Daoy (cell line): ENCODE data around the gene SLC46A2. TPM values are rescaled to one million over a fixed set of nuclear protein-coding genes. Genes with fewer than 3 reads are reported as not detected.

Experiments
- DNase-seq: peaks from one replicate; pipeline ENCODE4 v3.0.0-alpha.2; 2015; ENCODE audit warnings: low read depth
- total RNA-seq: library from RNA; depleted of rRNA; stranded (reverse); fragments of >200 nt; shearing (Covaris generic); gene quantifications from 2 replicates; pipeline ENCODE4 v1.2.3, GENCODE V29; 2014; rRNA removed

SLC46A2 gene, protein sequence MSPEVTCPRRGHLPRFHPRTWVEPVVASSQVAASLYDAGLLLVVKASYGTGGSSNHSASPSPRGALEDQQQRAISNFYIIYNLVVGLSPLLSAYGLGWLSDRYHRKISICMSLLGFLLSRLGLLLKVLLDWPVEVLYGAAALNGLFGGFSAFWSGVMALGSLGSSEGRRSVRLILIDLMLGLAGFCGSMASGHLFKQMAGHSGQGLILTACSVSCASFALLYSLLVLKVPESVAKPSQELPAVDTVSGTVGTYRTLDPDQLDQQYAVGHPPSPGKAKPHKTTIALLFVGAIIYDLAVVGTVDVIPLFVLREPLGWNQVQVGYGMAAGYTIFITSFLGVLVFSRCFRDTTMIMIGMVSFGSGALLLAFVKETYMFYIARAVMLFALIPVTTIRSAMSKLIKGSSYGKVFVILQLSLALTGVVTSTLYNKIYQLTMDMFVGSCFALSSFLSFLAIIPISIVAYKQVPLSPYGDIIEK
- not detected in 2 replicates for total RNA-seq

DNA sequence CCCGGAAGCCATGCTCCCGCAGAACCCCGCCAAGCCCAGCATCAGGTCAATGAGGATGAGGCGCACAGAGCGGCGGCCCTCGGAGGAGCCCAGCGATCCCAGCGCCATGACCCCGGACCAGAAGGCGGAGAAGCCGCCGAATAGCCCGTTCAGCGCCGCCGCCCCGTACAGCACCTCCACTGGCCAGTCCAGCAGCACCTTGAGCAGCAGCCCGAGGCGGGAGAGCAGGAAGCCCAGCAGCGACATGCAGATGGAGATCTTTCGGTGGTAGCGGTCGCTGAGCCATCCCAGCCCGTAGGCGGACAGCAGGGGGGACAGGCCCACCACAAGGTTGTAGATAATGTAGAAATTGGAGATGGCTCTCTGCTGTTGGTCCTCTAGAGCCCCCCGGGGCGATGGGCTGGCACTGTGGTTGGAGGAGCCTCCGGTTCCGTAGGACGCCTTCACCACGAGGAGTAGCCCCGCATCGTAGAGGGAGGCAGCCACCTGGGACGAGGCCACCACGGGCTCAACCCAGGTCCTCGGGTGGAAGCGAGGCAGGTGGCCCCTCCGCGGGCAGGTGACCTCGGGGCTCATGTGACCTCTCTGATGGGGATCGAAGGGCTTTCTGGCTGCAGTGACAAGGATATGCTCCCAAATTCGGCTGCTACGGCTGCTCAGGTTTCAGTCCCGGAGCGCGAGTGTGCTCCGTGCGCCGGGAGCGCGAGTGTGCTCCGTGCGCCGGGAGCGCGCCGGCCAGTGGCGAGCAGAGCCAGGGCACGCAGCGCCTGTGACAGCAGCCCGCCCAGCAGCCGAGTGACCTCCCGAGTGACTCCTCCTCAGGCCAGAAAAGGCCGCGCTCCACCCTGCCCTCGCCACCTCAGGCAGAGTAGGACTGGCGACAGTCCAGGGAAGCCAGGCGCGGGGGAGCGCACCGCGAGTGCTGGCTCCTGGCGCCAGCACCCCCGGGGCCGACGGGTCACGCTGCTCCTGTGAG lies at the start of gene SLC46A2:
Gene SLC46A2, minus strand, starts transcription at position 771 of the 976 bp plus-strand sequence. Its CDS starts 195 bp downstream, at position 576.
- no peak for DNase-seq

DNA sequence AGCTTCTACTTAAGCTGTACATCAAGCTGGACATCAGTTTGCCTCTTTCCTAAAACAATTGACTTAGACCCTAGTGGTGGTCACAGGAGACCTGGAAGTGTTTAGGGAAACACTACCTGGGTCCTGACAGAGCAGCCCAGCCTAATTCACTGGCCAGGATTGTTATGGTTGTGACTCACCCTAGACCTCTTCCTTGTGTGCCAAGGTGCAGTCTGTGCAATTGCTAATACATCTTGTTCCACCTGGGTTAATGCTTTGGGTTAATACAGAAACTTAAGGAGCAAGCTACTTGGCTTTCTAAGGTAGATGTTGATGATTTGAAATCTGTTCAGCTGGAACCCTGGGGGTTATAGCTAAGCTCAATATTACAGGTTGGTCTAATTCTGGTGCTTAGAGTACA lies 48.7 kb upstream of the SLC46A2 start:
- DNase-seq, result no peak

DNA sequence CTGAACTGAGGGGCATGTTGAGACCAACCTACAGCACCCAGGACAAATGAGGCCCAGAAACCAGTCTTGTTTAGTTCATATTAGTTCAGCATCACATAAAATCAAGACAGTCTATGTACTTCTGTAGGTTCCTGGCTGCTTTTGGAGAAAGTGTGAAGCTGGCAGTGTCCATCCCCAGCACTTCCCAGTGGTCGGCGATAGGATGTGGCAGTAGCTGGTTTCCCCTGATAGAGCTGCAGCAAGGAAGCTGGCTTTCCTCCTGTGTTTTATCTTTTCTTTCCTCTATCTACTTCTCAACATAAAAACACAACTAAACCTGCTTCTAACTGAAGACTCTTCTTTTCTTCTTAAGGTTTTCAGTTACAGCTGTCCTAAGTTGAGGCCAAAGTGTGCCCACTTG lies 43.0 kb upstream of the SLC46A2 start:
- no peak for DNase-seq

DNA sequence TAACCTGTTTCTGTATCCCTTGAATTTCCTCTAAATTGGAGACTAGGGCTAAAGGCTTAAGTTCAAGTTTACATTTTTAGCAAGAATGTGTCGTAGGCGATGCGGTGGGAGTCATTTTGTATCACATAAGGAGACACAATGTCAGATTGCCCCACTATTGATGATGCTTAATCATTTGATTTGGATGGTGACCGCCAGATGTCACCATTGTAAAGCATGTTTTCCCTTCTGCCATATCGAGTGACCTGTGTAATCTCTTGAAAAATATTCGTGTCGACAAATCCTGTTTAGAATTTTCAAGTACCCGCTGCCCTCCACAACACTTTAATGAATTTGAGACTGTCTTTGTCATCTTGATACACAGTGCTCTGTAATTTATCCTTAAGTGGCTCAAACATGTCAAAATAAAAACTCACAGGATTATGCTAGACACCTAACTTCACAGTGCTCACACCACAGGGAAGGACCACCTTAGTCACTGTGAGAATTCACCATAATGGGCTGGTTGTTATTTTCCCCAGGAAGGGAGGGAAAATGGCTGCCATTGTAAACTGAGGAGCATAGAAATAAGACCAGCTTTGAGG lies 34.5 kb upstream of the SLC46A2 start:
- DNase-seq, result peak; percentile 49

DNA sequence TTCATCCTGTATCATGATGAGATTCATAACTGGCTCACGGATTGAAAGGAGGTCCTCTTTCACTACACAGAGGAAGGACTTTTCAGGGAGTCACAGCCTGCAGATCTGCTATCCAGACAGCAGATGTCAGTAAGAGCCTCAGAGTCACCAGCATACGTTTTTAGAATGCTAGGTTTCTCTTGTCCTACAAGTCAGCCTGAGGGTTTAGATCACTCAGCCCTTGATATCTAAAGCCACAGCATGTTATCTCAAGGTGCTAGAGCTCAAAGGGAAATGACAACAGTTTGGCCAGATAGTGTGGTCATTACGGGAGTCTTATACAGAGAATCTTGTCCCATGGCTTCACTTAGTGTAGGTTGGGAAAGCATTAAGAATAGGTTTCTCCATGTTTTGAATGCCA lies 30.9 kb upstream of the SLC46A2 start:
- peak; percentile 13 for DNase-seq

DNA sequence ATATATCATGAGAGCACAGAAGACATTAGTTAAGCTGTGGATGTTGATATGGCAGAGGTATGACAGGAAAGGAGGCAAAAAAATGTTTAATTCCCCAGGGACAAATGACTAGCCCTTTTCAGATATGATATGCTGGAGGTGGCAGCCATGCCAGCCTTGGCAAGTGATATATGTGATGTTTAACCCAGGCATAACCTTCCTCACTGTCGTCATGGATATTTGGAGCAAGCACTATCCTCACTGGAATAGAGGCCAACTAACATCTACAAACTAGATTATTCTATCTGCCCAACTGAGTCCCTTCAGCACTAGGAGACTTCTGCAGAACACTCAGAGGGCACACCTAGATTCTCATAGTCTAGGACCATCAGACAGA lies 27.3 kb upstream of the SLC46A2 start:
- DNase-seq, result no peak

DNA sequence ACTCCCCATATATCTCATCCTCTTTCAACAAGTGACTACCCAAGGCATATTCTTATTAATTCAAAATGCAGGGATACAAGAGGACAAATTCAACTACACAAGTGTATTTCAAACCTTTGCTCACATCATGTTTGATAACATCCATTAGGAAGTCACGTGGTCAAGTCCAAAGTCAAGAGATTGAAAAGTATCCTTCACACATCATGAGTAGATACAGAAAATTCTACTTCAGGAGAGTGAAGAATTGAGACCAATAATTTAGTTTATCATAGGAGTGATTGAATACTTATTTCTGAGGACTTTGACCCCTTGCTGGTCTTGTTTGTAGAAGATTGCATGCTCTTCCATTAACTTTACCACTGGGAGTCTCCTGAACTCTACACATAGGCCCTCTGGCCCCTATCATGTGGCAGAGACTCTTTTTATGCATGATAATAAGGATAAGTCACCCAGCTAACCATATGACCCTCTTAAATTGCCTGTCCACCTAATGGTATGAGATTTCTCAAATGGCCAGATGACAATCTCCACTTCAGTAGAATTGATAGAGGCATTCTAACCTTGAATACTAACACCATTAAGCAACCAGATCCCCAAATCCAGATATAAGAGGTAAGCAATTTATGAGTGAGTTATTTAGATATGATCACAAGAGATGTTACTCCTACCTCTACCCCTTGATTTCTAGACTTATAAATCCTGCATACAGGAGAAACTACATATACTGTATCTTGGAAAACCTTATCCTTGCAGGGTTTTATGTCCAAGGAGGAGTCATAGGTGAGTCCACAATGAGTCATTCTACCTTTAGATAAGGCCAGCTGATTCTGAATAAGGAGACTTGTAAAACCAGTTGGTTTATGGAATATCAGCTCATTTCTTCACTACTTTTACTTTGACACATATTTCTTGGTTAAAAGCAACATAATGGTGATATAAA lies 26.6 kb upstream of the SLC46A2 start:
- DNase-seq, result no peak

DNA sequence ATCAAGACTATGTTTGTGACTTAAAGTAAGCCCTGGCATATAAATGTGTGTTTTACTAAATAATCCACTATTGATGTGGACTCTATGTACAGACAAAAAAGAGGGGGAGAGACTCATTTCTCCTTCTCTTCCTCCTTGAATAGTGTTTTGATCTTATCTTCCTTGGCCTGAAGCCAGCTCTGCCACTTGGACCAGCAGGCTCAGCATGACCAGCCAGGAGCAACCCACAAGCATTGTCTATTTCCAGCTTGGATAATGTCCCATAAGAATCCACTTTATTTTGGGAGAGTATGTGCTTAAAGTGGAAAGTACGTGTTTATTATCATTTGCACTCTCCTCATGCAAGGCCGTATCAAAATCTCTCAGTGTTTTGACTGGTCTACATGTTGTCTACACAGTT lies 23.8 kb upstream of the SLC46A2 start:
- no peak for DNase-seq

DNA sequence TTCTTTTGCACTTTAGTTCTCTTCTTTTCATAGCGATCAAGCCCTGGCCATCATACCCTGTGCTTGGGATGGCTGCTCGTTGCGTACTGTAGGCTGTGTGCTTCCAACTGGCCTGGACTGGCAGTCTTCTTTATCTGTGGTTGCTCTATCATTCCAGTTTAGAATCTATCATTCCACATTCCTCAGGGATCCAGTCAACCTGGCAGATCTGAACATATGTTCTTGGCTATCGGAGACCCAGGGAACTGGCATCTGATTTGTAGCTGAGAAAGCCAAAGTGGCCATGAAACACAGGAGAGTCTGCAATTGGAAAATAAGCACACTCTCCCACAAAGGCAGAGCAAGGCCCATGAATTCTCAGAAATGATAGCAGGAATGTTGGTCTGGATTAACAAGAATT lies 22.6 kb upstream of the SLC46A2 start:
- DNase-seq, result no peak

DNA sequence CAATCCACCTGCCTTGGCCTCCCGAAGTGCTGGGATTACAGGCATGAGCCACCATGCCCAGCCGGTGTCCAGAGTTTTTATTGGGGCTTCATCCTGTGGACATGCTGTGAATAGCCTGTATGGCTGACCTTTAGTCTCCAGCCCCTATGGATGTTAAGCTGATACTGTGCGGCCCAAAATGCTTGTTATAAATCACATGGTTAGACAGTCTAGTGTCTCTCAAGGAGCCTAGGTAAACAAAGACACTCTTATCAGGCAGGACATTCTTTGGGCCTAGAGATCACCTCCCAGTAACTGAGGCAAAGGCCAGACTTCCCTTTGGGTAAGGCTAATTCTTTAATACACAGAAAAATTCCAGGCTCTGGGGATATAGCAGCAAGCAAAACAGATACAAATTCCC lies 22.0 kb upstream of the SLC46A2 start:
- no peak for DNase-seq

DNA sequence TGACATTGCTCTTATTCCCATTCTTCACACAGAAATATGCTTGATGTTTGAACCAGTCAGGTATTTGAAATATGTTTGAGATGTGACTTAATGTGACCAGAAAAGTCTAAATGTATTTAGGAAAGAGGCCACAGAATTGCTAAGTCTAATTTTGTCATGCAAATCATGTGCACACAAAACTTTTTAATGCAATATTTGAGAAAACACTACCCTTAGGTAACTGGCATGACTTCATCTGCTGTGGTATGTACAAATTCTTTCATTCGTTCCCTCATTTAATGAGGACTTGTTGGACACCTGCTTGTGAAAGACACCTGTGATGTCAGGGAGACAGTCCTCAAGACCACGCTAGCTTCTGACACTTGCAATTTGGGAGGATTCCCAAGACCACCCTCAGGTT lies 21.1 kb upstream of the SLC46A2 start:
- DNase-seq, result no peak

DNA sequence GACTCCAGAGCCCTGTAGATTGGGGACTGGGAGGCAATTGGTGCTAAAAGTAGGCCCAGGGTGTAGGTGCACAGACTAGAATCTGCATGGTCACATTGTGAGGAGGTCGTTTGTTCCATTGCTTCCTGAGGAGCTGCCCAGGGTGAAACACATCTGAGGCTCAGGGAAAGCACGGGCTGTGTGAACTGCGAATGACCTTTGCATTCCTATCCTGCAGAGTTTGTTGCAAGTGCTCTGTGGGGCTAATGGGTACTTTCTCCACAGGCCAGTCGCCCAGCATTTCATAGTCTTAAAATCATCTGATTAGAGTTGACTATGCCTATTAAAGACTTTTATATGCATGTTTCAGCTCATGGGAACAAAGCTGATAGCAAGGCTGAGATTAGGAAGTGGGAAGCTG lies 14.4 kb upstream of the SLC46A2 start:
- no peak for DNase-seq

DNA sequence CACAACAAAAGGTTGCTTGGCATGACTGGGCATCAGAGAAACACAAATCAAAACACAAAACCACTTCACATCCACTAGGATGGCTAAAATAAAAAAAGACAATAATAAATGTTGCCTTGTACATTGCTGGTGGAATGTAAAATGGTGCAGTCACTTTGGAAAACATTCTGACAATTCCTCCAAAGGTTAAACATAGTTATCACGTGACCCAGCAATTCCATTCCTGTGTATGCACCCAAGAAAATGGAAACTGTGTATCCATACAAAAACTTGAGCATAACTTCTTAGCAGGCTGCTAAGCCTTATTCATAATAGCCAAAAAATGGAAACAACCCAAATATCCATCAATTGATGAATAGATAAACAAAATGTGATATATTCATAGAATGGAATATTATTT lies 10.2 kb upstream of the SLC46A2 start:
- DNase-seq, result no peak

DNA sequence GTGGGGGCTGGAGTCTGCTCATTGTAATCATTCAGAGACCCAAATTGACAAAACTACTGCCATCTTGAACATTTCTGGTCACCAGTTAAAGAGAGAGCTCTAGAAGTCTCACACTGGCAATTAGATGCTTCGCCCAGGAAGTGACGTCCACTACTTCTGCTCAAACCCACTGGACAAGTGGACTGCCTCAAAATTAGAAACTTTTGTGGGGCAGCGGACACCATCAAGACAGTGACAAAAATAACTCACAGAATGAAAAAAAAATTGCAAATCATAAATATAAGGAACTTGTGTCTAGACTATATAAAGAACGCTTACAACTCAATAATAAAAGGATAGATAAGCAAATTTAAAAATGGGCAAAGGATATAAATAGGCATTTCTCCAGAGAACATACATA lies 9.8 kb upstream of the SLC46A2 start:
- DNase-seq, result no peak

DNA sequence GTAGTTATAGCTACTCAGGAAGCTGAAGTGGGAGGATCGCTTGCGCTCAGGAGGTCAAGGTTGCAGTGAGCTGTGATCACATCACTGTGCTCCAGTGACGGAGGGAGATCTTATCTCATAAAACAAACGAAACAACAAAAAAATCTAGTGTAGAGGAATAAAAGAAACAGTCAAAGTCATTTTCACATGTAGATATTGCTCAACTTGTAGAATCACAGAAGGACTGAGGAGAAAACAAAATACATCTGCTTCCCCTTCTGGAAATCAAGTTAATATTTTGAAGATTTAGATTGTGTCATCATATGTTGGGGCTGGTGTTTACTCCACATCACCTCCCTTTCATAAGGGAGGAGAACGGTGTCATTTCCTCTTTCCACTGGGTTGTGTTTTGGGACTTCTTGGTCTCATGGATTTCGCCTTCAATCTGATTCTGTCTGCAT lies 8.2 kb upstream of the SLC46A2 start:
- DNase-seq, result no peak

DNA sequence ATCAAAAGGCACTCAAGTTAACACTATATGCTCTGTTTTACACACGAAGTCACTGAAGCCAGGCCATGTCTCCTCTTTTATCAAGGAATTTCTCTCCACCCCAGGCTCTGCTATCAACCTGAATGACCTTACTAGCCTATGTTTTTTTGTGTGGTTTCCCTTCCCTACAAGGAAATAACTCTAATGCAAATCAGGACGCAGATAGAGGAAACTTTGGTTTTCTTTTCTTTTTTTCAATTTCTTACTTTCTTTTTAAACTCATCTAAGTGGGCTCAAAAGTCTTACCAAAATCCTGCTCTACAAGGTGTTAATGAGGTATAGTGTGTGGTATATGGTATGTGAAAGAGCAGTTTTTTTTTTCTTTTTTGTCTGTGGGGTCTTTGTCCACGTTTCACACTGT lies 5.5 kb upstream of the SLC46A2 start:
- DNase-seq, result no peak

DNA sequence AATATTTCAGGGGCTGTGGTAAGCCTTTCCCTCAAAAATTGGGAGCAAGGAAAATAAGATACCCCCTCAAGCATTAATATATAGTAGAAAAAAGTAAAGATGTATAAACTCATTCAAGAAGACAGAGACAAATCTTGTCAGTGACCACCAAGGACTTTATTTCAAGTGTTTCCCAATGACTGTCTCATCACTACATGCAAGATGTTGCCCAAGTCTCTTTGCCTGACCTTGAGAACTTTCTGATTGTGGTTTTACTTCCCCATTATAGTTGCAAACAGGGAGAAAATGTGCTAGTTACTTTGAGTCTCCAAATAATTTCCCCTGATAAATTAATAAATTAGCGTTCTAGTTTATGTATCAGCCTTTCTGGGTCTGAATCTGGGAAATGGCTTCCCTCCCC lies 4.0 kb upstream of the SLC46A2 start:
- no peak for DNase-seq

DNA sequence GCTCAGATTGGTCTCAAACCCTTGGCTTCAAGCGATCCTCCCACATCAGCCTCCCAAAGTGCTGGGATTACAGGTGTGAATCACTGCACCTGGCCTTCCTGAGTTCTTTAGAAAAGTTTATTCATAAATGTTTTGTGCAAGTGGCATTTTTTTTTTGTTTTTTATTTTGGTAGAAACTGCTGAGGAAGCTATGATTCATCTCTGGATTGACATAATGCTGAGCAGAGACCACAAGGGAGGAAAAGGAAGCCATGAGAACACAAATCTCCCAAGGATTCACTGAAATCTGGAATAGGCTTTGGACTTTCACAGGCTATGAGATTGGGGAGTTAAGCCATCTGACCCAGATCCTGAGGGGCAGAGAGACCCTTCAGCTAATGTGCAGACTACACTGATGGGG lies 3.4 kb upstream of the SLC46A2 start:
- no peak for DNase-seq

DNA sequence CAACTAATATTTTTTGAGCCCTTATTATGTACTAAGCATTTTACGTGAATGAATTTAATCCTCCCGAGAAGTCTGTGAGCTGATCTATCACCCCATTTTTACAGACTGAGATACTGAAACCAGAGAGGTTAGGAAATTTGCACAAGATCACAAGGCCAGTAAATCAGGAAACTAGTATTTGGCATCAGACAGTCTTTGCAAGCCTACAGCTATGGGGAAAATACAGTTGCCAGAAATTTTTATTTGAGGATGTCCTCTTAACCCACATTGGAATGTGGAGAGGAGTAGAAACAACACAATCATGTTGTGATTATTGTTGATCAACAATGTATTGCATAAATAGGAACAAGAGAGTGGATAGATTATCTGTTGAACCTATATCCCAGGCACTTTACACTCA lies 2.3 kb upstream of the SLC46A2 start:
- DNase-seq, result no peak

DNA sequence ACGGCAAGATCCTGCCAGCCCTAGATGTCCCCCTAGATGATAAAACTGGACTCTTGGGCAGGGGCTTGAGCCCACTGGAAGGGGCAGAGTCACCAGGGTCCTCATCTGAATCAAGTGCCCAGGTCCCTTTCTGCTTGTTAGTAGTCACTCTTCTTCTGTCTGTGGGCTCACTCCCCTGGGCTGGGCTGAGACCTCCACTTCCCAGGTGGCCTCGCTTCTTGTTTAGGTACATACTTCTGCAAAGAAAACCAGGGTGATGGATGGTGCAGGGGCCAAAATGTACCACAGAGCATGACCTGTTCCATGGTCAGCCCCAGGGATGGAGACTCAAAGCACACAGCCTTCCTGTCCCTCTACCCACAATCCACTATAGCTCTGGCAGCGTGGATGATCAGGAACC lies 845 bp upstream of the SLC46A2 start:
- DNase-seq, result no peak

DNA sequence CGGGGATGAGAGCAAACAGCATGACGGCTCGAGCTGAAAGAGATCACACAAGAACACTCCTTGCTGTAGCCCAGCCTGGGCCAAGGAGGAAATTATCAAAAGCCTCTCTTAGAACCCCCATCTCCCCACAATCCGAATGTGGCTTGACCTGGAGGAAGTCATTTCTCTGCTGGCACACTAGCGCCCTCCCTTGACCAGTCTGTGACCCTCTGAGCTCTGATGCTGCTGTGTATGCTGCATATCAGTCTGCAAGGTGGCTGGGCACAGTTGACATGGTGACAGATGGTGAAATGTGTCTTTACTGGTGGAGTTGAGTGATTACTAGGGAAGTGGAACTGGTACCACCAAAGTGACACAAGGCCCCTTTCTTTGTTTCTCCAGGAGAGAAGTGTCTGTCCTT lies 3.3 kb downstream of the SLC46A2 start:
- DNase-seq, result peak; percentile 28
